Measurements from ENCODE around the gene PLXNC1. TPM values are rescaled to one million over a fixed set of nuclear protein-coding genes. Genes with fewer than 3 reads are reported as not detected.

PLXNC1 gene
- total and polyA plus RNA-seq, 5 experiments from 2014 or later = 2.9 to 9.4 (median 4.1) TPM

- POLR2A ChIA-PET = no interaction called here
- peaks cover 0 to 59% (median 12%) of the 10 kb centered on the region in 3 donors for H3K36me3 Mint-ChIP-seq
- no peaks in the 10 kb centered on the region for H3K27me3 Mint-ChIP-seq
- no peak overlapping the region for H3K4me3 Mint-ChIP-seq
- peaks cover 18 to 24% (median 22%) of the 10 kb centered on the region in 4 donors for H3K4me1 Mint-ChIP-seq
- H3K27ac Mint-ChIP-seq = no peak overlapping the region
- ATAC-seq (no peak), DNase-seq (no peak)
- H3K9me3 Mint-ChIP-seq = no peaks in the 10 kb centered on the region
Observed at GRCh38 chr12:94285943-94286582, 137.7 kb downstream of the PLXNC1 start.

DNA sequence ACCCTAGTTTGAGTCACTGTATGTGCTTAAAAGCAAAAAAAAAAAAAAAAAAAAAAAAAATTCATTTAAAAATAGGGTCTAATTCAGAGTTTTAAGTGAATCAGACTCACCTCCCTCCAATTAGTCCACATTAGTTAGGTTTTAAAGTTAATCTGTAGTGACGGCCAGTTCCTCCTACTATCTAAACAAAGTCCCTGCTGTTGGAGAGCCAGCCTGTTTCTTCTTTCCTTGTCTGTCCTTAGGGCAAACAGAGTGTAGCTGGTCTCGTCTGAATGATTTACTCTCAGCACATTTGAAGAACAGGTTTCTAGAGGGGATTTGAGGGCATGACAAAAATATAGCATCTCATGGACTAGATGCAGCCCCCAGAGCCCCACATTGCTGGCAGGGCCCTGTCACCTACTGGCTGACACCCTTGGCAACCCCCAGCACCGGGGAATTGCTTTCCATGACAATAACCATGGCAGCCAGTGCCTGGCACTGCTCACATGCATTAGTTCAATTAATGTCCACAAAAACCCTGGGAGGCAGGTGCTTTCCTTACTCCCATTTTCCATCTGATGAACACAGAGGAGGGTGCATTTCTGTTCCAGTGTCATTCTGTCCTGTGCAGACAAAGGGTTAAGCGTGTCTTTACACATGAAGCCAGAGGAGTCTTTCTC, 138.3 kb downstream of the PLXNC1 start:
- Mint-ChIP-seq H3K4me1 (peaks cover 18 to 22% (median 19%) of the 10 kb centered on the region in 4 donors), H3K9me3 (no peaks in the 10 kb centered on the region), H3K27me3 (no peaks in the 10 kb centered on the region), H3K4me3 (no peak overlapping the region), H3K27ac (no peak overlapping the region), H3K36me3 (peaks cover 0 to 59% (median 10%) of the 10 kb centered on the region in 3 donors)
- POLR2A ChIA-PET = no interaction called here
- DNase-seq (no peak), ATAC-seq (no peak)

DNA sequence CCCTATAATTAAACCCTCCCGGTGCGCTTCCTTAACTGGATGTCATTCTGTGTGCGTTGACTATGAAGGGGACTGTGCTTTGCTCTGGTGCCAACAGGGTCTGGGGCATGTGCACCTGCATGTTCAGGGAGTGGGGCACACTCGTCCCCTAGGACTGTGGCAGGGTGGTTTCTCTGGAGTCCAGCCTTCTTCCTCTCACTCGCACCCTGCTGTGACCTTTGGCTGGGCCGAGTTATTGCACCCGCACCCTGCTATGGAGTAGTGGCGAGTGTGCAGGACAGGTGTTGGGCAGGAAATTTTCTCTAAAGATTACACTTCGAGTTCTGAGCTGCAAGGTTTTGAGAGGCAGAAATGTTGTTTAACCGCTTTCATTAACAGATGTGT, 138.9 kb downstream of the PLXNC1 start:
- Mint-ChIP-seq H3K36me3 (peaks cover 0 to 60% (median 7%) of the 10 kb centered on the region in 3 donors), H3K4me3 (no peak overlapping the region), H3K9me3 (no peaks in the 10 kb centered on the region), H3K4me1 (peaks cover 14 to 18% (median 15%) of the 10 kb centered on the region in 4 donors), H3K27ac (peak overlapping the region in 2 of 10 donors; percentile 25 to 88), H3K27me3 (no peaks in the 10 kb centered on the region)
- DNase-seq (no peak), ATAC-seq (no peak)
- POLR2A ChIA-PET = no interaction called here

- Mint-ChIP-seq H3K4me1 (peaks cover 0 to 5% (median 2%) of the 10 kb centered on the region in 4 donors), H3K9me3 (no peaks in the 10 kb centered on the region), H3K27ac (peak overlapping the region in 1 of 10 donors; percentile 54), H3K4me3 (no peak overlapping the region), H3K27me3 (no peaks in the 10 kb centered on the region), H3K36me3 (peaks cover 0 to 51% (median 6%) of the 10 kb centered on the region in 3 donors)
- DNase-seq = no peak
- no peak for ATAC-seq
- POLR2A ChIA-PET = interaction anchor here (0.6 to 0.8 kb wide), 2 partner anchors 16 to 67 kb away, joined by 4 to 6 read pairs; no protein-coding TSS in a partner anchor
Observed at GRCh38 chr12:94289461-94290312, 141.3 kb downstream of the PLXNC1 start.

GRCh38 chr12:94290353-94290752, 142.0 kb downstream of the PLXNC1 start:
- peaks cover 0 to 53% (median 8%) of the 10 kb centered on the region in 3 donors for H3K36me3 Mint-ChIP-seq
- H3K27me3 Mint-ChIP-seq = no peaks in the 10 kb centered on the region
- H3K4me1 Mint-ChIP-seq = peaks cover 0 to 5% (median 2%) of the 10 kb centered on the region in 4 donors
- H3K9me3 Mint-ChIP-seq = no peaks in the 10 kb centered on the region
- ATAC-seq = no peak
- H3K27ac Mint-ChIP-seq = peak overlapping the region in 1 of 10 donors; percentile 54
- DNase-seq = no peak
- POLR2A ChIA-PET = interaction anchor here (0.6 kb wide), 1 partner anchor 68 kb away, joined by 6 read pairs; no protein-coding TSS in a partner anchor
- no peak overlapping the region for H3K4me3 Mint-ChIP-seq

GRCh38 chr12:94297096-94297699, 148.8 kb downstream of the PLXNC1 start:
- no peak for ATAC-seq
- Mint-ChIP-seq H3K27me3 (no peaks in the 10 kb centered on the region), H3K36me3 (peaks cover 41 to 77% (median 44%) of the 10 kb centered on the region in 3 donors), H3K9me3 (no peaks in the 10 kb centered on the region), H3K27ac (peak overlapping the region in 3 of 10 donors; percentile 22 to 79 (median 54)), H3K4me3 (peak overlapping the region in 1 of 10 donors; percentile 52), H3K4me1 (peaks cover 0 to 32% (median 8%) of the 10 kb centered on the region in 4 donors)
- DNase-seq = no peak
- POLR2A ChIA-PET = no interaction called here

DNA sequence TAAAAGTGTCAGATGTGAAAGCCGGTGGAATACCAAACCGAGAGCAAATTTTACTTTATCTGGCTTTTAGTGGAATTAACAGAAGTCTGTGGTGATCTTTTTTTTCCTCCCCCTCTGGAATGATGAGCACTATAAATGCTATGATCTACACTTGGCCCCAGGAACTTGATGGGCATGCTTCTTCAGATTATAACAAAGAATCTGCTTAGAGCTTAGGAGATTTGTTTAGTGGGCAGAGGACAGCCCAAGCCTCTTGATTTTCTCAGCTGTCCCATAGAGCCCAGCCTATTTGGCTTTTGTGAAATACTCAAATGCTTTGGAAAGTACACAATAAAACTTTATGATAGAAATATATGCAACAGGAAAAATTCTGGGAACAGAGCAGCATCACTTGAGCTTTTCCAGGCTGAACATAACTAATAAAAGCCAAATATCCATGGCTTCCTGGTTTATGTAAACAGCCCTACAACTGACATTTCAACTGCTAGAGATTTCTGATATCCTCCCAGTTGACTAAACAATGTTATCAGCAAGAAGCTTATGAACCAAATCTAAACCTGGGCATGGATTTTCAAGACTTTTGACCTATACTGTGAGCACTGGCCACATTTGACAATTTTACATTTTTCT, 149.6 kb downstream of the PLXNC1 start:
- peak overlapping the region in 3 of 10 donors; percentile 19 to 79 (median 20) for H3K27ac Mint-ChIP-seq
- peaks cover 0 to 32% (median 7%) of the 10 kb centered on the region in 4 donors for H3K4me1 Mint-ChIP-seq
- ATAC-seq (no peak), DNase-seq (no peak)
- H3K9me3 Mint-ChIP-seq = no peaks in the 10 kb centered on the region
- no peaks in the 10 kb centered on the region for H3K27me3 Mint-ChIP-seq
- POLR2A ChIA-PET = no interaction called here
- H3K4me3 Mint-ChIP-seq = no peak overlapping the region
- peaks cover 47 to 82% (median 49%) of the 10 kb centered on the region in 3 donors for H3K36me3 Mint-ChIP-seq

- Mint-ChIP-seq H3K4me3 (no peak overlapping the region), H3K9me3 (no peaks in the 10 kb centered on the region), H3K4me1 (peaks cover 0 to 27% (median 6%) of the 10 kb centered on the region in 4 donors), H3K27me3 (no peaks in the 10 kb centered on the region), H3K36me3 (peaks cover 51 to 87% (median 53%) of the 10 kb centered on the region in 3 donors), H3K27ac (peak overlapping the region in 1 of 10 donors; percentile 71)
- no peak for ATAC-seq
- DNase-seq = no peak
- POLR2A ChIA-PET = interaction anchor here (0.6 kb wide), 1 partner anchor 144 kb away, joined by 3 read pairs; no protein-coding TSS in a partner anchor
Observed at GRCh38 chr12:94299846-94300245, 151.5 kb downstream of the PLXNC1 start.

DNA sequence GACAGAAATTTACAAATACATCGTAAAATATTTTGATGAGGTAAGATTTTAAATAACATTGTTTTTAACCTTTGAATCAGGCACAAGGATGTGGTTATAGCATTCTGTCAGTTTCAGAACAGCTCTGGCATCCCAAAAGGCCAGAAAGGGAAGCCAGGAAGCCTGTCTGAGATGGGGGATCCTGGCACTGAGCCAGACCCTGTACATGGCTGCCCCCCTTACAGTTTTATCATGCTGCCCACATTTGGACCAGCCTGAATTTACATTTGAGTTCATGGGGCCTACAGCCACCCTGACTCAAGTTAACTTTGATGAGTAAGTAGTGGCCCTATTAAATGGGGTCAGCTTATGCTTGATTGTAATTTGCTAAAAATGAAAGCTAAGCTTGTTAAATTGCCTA, 155.6 kb downstream of the PLXNC1 start:
- no peaks in the 10 kb centered on the region for H3K27me3 Mint-ChIP-seq
- POLR2A ChIA-PET = no interaction called here

DNA sequence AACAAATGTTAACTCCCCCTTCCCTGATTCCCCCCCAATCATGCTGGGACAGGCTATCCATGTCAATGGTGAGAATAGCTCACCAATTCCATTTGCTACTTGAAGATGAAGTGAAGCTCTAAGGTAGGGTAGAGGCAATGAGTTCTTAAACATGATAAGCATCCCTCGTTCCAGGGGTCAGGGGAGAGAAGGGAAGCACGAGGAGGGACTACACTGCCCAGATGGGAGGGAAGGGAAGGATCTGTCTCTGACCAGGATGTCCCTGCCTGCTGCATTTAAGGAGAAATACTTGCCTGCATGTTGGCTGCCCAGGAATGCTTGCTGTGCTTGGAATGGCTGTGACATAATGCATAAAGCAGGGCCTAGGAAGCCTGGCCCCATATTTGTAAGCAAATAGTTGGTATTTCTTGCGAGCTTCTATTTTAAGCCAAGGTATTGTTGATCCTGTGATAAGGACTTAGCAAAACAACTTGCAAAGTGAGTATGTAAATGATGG, 156.2 kb downstream of the PLXNC1 start:
- H3K4me1 Mint-ChIP-seq = peaks cover 0 to 8% (median 0%) of the 10 kb centered on the region in 4 donors
- no peaks in the 10 kb centered on the region for H3K9me3 Mint-ChIP-seq
- no peak overlapping the region for H3K4me3 Mint-ChIP-seq
- ATAC-seq (no peak), DNase-seq (no peak)
- peaks cover 28 to 86% (median 53%) of the 10 kb centered on the region in 3 donors for H3K36me3 Mint-ChIP-seq
- POLR2A ChIA-PET = interaction anchor here (1.7 kb wide), 1 partner anchor 15 kb away, joined by 4 read pairs; no protein-coding TSS in a partner anchor
- H3K27ac Mint-ChIP-seq = peak overlapping the region in 1 of 10 donors; percentile 50
- H3K27me3 Mint-ChIP-seq = no peaks in the 10 kb centered on the region

More for the DNA sequence above, 155.6 kb downstream of the PLXNC1 start:
- Mint-ChIP-seq H3K27ac (no peak overlapping the region), H3K4me3 (no peak overlapping the region), H3K9me3 (no peaks in the 10 kb centered on the region), H3K36me3 (peaks cover 28 to 85% (median 52%) of the 10 kb centered on the region in 3 donors), H3K4me1 (peaks cover 0 to 8% (median 0%) of the 10 kb centered on the region in 4 donors)
- no peak for ATAC-seq
- DNase-seq = no peak

- DNase-seq (no peak), ATAC-seq (no peak)
- Mint-ChIP-seq H3K27ac (no peak overlapping the region), H3K36me3 (peaks cover 22 to 78% (median 48%) of the 10 kb centered on the region in 3 donors), H3K4me3 (no peak overlapping the region), H3K9me3 (no peaks in the 10 kb centered on the region), H3K27me3 (no peaks in the 10 kb centered on the region), H3K4me1 (peaks cover 0 to 6% (median 0%) of the 10 kb centered on the region in 4 donors)
- POLR2A ChIA-PET = interaction anchor here (1.7 kb wide), 1 partner anchor 16 kb away, joined by 4 read pairs; no protein-coding TSS in a partner anchor
Observed at GRCh38 chr12:94305130-94305957, 157.0 kb downstream of the PLXNC1 start.
